Fibroblast of pulmonary artery (primary cell): ENCODE data around the gene WASF2.
"Not testable (repeated sequence)": the region's sequence is repeated elsewhere in the genome, so short reads cannot be mapped to it uniquely, and the experiment has no call there.

Experiments
- DNase-seq: peaks from one replicate; pipeline ENCODE4 v3.0.0-alpha.2; 2010; ENCODE audit warnings: low read depth
- H3K4me3 ChIP-seq: replicated peaks from 2 replicates; pipeline ENCODE4 v1.5.1; 2011; ENCODE audit warnings: low read depth, mild to moderate bottlenecking, control low read depth, low read length, moderate library complexity
- TF ChIP-seq, protein P1 (sequence below): IDR thresholded peaks from 2 replicates; pipeline ENCODE4 v1.5.1; 2011; ENCODE audit warnings: mild to moderate bottlenecking, control low read depth, low read length, inconsistent platforms; ENCODE audit errors: missing control alignments

The WASF2 gene

DNA sequence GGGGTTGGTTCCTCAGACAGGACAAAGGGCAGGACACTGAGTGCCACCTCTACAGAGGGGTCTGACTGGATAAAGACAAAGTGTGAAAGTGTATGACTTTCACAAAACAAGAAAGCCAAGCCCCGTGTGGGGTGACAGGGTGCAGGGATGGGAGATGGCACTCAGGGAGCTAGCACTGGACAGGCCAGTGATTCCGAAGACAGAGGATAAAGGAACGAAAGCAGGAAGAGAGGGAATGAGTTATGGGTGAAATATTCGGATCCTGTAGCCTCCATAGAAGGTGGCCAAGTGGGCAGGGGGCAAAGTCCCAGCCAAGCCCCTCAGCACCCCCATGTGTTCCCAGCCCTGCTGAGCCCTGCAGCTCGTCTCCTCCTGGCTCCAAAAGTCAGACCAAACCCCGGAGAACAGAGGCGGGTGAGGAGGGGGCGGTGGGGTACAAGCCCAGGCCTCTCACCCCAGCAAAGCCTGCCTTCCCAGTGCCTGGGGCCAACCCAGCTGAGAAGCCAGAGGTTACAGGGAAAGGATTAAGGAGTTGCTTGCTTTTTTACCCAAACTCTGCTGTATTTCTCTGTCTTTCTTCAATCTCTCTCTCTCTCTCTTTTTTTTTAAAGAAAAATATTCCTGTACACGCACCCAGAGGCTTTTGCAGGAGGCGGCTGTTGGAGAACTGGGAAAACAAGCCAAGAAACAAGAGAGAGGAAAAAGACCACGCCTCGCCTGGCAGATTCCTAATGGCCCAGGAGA is 14.0 kb upstream of the WASF2 start:
- TF ChIP-seq, protein P1, sequence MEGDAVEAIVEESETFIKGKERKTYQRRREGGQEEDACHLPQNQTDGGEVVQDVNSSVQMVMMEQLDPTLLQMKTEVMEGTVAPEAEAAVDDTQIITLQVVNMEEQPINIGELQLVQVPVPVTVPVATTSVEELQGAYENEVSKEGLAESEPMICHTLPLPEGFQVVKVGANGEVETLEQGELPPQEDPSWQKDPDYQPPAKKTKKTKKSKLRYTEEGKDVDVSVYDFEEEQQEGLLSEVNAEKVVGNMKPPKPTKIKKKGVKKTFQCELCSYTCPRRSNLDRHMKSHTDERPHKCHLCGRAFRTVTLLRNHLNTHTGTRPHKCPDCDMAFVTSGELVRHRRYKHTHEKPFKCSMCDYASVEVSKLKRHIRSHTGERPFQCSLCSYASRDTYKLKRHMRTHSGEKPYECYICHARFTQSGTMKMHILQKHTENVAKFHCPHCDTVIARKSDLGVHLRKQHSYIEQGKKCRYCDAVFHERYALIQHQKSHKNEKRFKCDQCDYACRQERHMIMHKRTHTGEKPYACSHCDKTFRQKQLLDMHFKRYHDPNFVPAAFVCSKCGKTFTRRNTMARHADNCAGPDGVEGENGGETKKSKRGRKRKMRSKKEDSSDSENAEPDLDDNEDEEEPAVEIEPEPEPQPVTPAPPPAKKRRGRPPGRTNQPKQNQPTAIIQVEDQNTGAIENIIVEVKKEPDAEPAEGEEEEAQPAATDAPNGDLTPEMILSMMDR: no peak
- peak; percentile 60 for DNase-seq
- no peak overlapping the region for H3K4me3 ChIP-seq

DNA sequence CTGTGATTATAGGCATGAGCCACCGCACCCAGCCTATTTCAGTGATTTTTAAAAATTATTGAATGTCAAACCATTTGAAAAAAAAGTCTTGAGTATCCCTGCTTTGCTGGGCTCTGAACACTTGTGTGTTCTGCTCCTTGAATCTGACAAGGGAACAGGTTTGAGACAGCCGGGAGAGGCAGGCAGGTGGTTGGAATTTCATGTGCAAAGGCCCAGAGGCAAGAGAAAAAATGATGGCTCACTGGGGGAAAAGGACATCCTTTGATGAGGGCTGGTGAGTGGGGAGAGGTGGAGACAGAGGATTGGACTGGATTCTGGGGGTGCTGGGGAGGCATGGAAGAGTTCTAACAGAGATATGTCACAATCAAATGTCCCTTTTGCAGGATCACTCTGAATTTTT is 13.1 kb upstream of the WASF2 start:
- H3K4me3 ChIP-seq: no peak overlapping the region
- TF ChIP-seq, protein P1: no peak
- DNase-seq: no peak

DNA sequence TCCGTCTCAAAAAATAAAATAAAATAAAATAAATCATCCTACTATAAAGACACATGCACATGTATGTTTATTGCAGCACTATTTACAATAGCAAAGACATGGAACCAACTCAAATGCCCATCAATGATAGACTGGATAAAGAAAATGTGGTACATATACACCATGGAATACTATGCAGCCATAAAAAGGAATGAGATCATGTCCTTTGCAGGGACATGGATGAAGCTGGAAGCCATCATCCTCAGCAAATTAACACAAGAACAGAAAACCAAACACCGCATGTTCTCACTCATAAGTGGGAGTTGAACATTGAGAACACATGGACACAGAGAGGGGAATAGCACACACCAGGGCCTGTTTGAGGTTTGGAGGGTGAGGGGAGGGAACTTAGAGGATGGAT is 11.2 kb upstream of the WASF2 start:
- H3K4me3 ChIP-seq, DNase-seq: not testable (repeated sequence)

DNA sequence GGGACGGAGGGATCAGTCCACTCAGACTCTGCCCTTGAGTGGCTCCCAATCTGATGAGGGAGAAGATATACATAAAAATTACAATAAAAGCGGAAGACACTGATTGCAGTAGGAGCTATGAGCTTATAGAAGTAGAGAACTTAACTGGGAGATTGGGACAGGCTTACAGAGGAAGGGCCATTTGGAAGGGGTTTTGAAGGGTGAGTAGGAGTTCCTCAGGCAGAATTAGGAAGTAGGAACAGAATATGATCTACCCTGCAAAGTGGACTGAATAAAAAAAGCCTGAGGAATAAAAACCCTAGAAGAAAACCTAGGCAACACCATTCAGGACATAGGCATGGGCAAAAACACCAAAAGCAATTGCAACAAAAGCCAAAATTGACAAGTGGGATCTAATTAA is 9.2 kb upstream of the WASF2 start:
- no peak overlapping the region for H3K4me3 ChIP-seq
- DNase-seq: no peak
- TF ChIP-seq, protein P1: no peak

DNA sequence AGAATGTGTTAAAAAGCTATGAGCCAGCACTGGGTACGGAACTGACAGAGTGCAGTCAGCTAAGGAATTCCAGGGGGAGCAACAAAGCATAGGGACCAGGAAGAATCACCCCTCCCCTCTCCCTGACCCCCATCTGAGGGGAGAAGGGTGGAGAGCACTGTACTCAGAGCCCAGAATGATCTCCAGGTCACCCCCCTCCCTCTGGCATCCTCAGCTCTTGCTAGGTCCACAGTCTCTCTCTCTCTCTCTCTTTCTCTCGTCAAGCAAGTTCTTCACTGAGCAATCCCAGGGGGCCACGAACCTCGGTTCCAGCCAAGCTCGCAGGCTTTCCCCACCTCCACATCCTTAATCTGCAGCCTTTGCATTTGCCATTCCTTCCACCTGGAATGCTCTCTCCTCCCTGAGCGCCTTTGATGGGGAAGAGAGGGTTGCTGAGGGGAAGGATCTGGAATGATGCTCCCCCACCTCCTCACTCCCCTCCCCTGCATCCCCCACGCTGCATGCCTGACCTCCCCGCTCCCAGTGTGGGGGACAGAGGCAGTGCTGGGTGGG is 6.7 kb upstream of the WASF2 start:
- peak; percentile 60 for DNase-seq
- H3K4me3 ChIP-seq: no peak overlapping the region
- TF ChIP-seq, protein P1: peak; percentile 40

DNA sequence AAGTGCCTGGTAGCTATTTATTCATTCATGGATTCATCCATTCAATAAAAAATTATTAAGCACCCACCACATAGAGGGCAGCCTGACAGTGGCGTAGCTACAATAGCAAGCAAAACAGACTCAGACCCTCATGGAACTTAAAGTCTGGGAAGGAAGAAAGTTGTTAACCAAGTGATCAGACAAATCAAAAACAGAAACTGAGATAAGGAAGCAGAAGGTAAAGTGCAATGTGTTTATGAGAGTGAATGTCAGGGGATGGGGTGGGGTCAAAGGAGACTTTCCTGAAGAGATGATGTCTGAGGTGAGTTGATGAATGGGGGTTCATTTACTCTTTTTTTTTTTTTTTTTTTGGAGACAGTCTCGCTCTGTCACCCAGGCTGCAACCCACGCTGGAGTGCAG is 2.8 kb upstream of the WASF2 start:
- TF ChIP-seq, protein P1: no peak
- H3K4me3 ChIP-seq: no peak overlapping the region
- no peak for DNase-seq

DNA sequence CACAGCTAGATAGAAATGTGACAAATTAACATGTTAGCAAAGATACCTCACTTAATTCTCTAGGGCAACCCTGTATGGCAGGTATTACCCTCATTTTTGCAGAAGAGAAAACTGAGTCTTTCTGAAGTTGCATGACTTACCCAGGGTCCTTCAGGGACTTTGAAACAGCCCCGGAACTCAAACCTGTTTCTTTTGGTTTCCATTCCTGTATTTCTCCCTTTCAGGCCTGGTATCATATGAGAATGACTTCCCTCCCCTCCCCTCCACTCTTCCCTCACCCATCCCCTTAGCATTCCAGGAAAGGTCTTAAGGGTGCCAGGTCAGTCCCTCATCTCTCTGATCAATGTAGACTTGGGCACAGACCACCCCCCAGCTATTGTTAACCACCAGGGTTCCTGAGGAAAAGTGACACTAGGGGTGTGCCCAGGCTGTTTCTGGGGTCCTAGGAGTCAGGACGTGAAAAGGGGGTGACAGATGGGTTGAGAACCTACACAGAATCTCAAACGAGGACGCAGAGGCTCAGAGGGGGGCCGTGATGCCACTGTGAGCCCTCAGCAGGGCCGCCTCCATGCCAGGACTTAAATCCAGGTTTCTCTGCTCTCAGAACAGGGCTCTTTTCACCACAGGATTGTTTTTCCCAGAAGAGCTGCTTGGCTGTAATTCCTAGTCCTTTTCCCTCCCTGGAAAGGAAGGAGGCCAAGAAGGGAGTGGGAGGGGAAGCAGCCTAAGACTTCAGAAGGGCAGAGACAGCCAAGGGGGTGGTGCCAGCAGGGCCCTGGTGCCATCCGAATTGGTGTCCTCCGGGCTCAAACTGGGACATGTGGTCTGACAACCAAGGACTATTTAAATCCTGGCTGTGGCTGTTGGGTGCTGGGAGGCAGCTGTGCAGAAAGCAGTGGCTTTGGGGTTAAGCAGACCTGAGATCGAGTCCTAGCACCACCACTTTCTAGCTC is 2.1 kb upstream of the WASF2 start:
- TF ChIP-seq, protein P1: no peak
- DNase-seq: peak; percentile 51
- no peak overlapping the region for H3K4me3 ChIP-seq
